ENCODE data around the gene CYLD.

Gene CYLD

GRCh38 chr16:50789757-50790156 is 47.9 kb downstream of the CYLD start:
- no peak for DNase-seq

DNA sequence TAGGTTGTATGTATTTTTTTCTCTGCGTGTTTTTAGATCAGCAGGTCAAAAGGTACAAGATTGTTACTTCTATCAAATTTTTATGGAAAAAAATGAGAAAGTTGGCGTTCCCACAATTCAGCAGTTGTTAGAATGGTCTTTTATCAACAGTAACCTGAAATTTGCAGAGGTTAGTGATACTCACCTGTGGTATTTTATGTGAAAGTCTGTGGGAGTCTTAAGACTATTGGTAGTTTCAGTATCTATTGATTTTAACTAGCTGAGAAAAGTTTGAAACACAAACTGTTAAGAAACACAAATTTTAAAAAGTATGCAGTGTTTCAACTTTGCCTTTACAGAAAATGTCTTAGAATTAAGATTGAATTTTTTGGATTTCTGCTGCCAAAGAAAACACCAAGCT is 49.6 kb downstream of the CYLD start:
- no peak for DNase-seq

DNA sequence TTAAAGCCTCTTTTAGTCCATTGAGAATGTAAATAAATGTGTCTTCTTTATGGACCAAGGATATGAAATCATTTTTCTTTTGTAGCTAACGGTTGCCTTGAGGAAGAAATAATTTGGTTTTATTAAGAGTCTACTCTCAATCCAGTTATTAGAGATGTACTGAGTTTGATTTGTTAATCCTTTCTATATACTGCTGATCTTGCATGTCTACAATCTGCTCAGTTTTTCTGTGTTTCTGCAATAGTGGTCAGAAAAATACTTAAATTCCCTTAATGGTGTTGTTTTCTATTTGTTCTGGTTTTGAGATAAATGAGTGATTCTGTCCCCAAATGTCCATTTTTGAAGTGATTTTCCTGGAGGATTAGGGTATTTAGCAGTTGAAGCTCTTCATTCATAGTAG is 54.9 kb downstream of the CYLD start:
- no peak for DNase-seq

DNA sequence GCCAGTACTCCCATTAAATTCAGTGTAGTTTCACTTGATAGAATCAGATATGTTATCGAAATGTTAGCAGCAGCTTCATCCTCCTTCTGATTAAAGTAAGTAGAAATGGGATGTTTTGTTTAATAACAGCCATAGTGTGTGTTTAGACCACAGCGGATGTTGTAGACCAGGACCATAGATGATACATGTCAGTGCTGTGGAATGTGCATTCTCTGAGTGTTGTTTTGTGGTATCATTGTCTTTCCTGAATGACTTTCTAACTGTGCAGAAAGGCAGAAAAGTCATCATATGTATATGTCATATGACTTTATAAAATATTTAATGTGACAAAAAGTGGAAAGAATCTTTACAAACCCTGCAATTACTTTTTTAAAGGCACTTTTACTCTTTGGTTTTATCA is 55.6 kb downstream of the CYLD start:
- DNase-seq = no peak

- no peak for DNase-seq
Observed at GRCh38 chr16:50800074-50800473, 58.2 kb downstream of the CYLD start.

GRCh38 chr16:50801036-50801435 is 59.1 kb downstream of the CYLD start:
- no peak for DNase-seq

DNA sequence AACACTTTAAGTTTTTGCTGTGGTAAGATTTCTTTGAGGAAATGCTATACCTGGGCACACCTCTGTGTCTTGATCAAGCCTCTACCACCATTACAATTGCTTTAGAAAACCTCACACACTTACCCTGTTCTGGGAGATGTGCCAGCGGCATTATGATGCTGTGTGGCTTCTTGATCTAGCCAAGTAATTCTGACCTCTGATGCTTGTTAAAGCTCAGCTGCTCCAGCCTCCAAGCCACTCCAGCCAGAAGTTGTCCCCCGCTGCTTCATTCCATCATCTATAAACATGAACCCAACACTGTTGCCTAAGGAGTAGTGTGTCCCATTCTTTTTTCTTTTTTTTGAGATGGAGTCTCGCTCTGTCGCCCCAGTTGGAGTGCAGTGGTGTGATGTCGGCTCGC is 60.1 kb downstream of the CYLD start:
- DNase-seq = no peak

DNA sequence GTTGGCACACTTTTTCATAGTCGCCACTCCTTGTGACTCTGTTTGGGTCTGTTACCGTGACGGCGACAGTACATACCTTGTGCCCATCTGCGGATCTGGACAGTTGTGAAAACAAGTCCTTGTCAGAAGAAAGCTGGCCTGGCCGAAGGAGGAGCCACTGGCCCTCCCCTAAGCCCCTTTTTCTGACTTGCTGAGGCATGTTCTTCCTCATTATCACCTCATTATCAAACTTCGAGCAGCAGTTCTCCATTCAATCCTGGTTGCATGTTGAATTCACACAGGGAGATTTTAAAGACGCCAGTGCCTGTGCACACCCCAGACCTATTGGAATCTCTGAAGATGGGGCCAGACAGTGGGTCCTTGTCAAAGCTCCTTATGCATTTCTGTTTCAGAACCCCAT is 61.1 kb downstream of the CYLD start:
- no peak for DNase-seq

DNA sequence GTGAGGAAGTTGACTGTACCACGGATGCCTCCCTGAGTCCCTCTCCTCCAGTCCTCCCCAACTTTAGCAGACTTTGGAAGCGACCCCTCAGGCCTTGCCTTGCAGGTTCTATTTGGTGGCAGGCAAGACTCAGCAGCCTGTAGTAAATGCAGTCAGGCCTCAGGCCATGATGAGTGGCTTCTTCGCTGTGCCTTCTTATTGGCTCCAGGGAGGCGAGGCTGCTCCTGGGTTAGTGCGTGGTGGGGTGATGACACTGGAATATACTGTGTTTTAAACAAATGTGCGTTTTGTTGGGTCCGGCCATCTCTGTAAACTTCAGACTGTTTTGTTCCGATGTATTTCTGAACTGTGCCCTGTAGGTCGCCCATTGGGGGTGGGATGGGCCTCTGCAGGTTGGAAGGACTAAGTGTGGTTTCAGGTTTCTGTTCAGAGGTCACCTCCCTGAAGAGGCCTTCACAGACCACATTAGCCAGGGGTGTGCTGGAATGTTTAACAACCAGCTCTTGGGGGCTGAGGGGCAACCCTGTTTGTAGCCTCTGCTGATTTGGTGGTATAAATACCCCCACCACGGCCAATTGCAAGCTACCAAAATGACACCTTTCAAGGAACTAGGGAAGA is 62.5 kb downstream of the CYLD start:
- DNase-seq = no peak

DNA sequence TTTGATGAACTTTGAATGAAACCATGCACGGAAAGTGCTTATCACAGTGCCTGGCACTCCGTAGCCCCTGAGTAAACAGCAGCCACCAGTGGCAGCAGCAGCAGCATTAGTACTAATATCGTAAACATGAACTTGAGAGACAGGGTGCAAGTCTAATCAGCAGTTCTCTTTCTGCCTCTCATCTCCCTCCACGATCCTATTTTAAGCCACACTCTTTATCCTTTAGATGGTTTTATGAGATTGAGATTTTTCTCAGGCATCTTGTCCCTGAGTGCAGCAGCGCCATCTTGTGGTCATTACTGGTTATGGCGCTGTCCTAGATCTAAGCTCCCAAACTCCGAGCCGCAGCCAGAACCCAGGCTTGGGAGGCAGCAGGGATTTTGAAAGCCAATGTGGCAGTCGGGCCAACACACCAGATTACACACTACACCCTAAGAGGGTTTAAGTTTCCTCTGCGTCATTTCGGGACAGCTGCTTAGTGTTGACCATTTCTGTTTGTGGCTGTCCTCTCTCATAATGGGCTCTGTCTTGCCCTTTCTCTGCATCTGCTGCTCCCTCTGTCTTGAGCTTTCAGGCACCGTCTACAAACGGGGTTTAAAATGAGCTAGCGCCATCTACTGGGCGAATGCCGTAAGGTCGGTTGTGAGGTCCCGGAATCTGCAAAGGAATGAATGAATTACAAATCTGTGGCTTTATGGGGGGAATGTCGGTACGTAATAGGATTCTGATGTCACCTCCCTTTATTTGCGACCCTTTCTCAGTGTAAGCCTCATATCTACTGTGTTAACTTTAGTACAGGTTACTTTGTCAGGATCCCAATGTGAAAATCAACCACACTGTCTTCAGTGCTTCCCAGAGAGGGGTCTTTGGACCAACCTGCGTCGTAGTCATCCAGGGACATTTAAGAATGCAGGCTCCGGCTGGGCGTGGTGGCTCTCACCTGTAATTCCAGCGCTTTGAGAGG is 64.5 kb downstream of the CYLD start:
- peak; percentile 80 for DNase-seq

DNA sequence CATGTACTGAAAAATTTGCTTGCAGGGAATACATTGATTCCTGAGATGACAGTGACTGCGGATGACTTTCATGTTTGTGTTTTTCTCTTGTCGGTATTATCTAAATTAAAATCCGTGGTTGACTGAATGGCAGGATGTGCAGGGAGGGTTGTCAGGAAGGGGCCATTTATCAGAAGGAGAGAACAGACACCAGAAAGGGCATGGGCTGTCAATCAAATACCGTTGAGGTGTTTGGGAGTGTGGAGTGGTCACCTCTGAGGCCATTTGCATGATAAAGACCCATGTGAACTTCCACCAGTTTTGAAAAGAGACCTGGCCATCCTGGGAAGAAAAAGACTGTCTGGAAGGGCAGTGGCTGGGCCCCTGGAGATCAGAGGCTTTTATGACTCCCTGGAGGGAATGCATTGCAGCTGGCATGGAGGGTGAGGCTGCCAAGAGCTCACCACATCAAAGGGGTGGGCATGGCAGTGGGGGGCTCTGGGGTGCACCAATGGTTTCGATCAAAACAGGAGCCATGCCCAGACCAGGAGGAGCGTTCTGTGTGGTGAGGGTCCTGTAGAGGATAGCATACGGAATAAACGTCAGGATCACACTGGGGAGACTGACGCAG is 67.1 kb downstream of the CYLD start:
- DNase-seq = no peak

- DNase-seq = no peak
Observed at GRCh38 chr16:50809561-50809960, 67.7 kb downstream of the CYLD start.

- DNase-seq = no peak
Observed at GRCh38 chr16:50810241-50810965, 68.5 kb downstream of the CYLD start.

- no peak for DNase-seq
Observed at GRCh38 chr16:50812046-50812445, 70.2 kb downstream of the CYLD start.

DNA sequence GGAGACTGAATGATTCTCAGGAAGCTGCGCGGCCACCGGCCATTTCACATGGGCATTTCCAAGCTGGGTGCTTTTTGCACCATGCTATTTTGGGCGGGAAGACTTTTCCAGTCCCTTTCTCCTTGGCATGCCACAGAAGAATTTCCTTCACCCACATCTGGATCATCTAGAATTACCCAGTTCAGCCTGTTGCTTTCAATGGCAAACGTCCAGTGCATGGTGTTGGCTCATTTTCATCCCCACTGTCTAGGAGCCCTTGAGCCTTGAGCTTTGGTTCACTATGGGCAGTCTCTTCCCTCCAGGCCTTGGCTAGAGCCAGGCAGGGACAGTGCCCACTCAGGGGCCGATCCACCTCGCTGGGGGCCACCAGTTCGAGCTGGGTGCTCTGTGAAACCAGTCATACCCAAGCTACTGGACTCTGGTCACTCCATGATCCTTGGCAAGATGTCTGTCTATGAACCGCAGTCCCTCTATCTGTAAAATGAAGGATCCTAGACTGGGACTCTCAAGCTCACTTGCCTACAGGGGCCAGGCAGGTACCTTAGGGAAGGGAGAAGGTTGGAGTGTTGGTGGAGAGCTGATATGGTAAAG is 71.1 kb downstream of the CYLD start:
- no peak for DNase-seq

DNA sequence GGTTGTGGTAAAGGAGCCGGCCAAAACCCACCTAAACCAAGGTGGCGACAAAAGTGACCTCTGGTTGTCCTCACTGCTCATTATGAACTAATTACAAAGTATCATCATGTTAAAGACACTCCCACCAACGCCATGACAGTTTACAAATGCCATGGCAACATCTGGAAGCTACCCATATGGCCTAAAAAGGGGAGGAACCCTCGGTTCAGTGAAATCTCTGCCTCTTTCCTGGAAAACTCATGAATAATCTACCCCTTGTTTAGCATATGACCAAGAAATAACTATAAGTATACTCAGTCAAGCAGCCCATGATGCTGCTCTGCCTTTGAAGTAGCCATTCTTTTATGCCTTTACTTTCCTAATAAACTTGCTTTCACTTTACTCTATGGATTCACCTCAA is 72.2 kb downstream of the CYLD start:
- no peak for DNase-seq

GRCh38 chr16:50814541-50814940 is 72.7 kb downstream of the CYLD start:
- DNase-seq = no peak

DNA sequence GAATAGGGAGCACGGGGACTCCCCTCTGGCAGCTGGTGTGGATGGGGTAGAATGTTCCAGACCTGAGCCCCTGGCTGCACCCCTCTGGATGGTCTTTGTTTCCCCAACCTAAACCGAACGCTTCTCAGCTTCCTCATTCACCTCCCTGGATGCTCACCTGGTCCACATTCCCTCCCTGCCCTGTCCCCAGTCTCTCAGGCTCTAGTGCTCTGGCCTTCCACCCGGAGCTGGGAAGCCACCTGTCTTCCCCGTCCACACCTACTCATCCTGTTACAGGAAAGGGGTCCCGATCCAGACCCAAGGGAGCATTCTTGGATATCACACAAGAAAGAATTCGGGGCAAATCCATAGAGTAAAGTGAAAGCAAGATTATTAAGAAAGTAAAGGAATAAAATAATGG is 73.5 kb downstream of the CYLD start:
- DNase-seq = no peak

GRCh38 chr16:50816901-50817555 is 75.1 kb downstream of the CYLD start:
- DNase-seq = no peak

DNA sequence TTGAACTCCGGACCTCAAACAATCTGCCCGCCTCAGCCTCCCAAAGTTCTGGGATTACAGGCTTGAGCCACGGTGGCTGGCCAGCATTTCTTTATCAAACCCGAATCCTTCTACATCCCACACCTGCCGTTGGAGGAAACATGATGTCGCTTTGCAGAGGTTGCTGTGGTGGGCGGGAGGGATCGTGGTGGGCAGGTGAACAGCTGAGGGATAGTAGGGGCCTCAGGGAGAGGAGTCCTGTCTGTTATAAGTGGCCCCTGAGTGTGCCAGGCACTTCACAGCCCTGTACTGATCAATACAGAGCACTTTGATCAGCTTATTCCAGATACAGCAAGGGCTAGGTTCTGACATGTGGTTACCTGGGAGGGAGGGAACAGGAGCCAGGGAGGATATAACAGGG is 76.5 kb downstream of the CYLD start:
- no peak for DNase-seq

DNA sequence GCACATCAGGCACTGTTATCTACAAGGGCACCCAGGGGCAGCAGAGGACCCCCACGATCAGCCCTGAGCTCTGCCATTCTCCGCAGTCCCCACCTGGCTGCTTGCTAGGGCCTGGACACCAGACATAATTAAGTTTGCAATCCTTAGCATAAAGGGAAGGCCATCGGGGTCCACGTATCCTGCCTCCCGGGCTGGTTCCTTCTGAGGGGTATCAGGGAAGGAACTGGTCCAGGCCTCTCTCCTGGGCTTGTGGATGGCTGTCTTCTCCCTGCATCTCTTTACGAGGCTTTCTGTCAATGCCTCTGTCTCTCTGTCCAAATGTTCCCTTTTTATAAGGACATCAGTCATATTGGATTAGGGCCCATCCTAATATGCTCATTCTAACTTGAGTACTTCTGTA is 77.8 kb downstream of the CYLD start:
- DNase-seq = no peak

- no peak for DNase-seq
Observed at GRCh38 chr16:50820225-50820624, 78.3 kb downstream of the CYLD start.

Data from MV-4-11 (cell line).